GM23338 (cell line): ENCODE data around the gene ZDHHC17. TPM values are rescaled to one million over a fixed set of nuclear protein-coding genes. Genes with fewer than 3 reads are reported as not detected.
A peak's percentile ranks its signal among the peaks of the same experiment; 100 is the strongest.

Experiments used
- ATAC-seq: fragments of 200-7000 bp; cut with Tn5 transposase; 3 replicates; pipeline ENCODE4 v1.9.1; 2020
- DNase-seq: peaks from one replicate; pipeline ENCODE4 v3.0.0-alpha.2; 2015; ENCODE audit warnings: low spot score
- H2AFZ ChIP-seq: fragments of 200-600 bp; sonication (generic); 2 replicates; pipeline ENCODE4 v1.8.0; 2016; ENCODE audit warnings: antibody characterized with exemption, mild to moderate bottlenecking, moderate library complexity
- H3F3A ChIP-seq: fragments of 200-600 bp; sonication (generic); replicated peaks from 2 replicates; pipeline ENCODE4 v1.8.0; 2017; ENCODE audit warnings: antibody characterized with exemption, mixed run types, low read depth
- H3K27ac ChIP-seq: fragments of 200-600 bp; sonication (generic); 2 replicates; pipeline ENCODE4 v1.6.1; 2016; ENCODE audit warnings: low read depth
- H3K27me3 ChIP-seq: fragments of 200-600 bp; sonication (generic); 2 replicates; pipeline ENCODE4 v1.8.0; 2016; ENCODE audit warnings: mild to moderate bottlenecking, mixed run types, moderate library complexity; ENCODE audit not compliant: insufficient read depth
- H3K36me3 ChIP-seq: fragments of 200-600 bp; sonication (generic); 2 replicates; pipeline ENCODE4 v1.8.0; 2016; ENCODE audit warnings: mild to moderate bottlenecking; ENCODE audit not compliant: insufficient read depth
- H3K4me1 ChIP-seq: fragments of 200-600 bp; sonication (generic); 2 replicates; pipeline ENCODE4 v1.8.0; 2016; ENCODE audit warnings: mild to moderate bottlenecking, moderate library complexity; ENCODE audit not compliant: insufficient read depth
- H3K4me2 ChIP-seq: fragments of 200-600 bp; sonication (generic); 2 replicates; pipeline ENCODE4 v1.7.1; 2017; ENCODE audit warnings: mixed run types
- H3K4me3 ChIP-seq: fragments of 200-600 bp; sonication (generic); 2 replicates; pipeline ENCODE4 v1.6.1; 2016; ENCODE audit warnings: mixed run types
- H3K79me2 ChIP-seq: fragments of 200-600 bp; sonication (generic); replicated peaks from 2 replicates; pipeline ENCODE4 v1.8.0; 2017; ENCODE audit warnings: mild to moderate bottlenecking; ENCODE audit not compliant: insufficient read depth
- H3K9me2 ChIP-seq: fragments of 200-600 bp; sonication (generic); 2 replicates; pipeline ENCODE4 v1.8.0; 2017; ENCODE audit not compliant: insufficient read depth
- H4K20me1 ChIP-seq: fragments of 200-600 bp; sonication (generic); replicated peaks from 2 replicates; pipeline ENCODE4 v1.8.0; 2017; ENCODE audit warnings: mild to moderate bottlenecking; ENCODE audit not compliant: insufficient read depth
- H3K27ac Mint-ChIP-seq: 2 replicates; pipeline ENCODE4 v1.8.0; 2020; ENCODE audit warnings: inconsistent platforms, mild to moderate bottlenecking, moderate library complexity, mixed read lengths
- H3K27me3 Mint-ChIP-seq: 3 replicates; pipeline ENCODE4 v1.8.0; 2022; ENCODE audit warnings: low read depth, mild to moderate bottlenecking, moderate library complexity, mixed read lengths, inconsistent platforms; ENCODE audit not compliant: insufficient read depth, poor library complexity
- H3K36me3 Mint-ChIP-seq: 3 replicates; pipeline ENCODE4 v1.8.0; 2021; ENCODE audit warnings: low read depth, mild to moderate bottlenecking, inconsistent platforms, moderate library complexity, mixed read lengths
- H3K4me1 Mint-ChIP-seq: 3 replicates; pipeline ENCODE4 v1.8.0; 2020; ENCODE audit warnings: mild to moderate bottlenecking, inconsistent platforms, mixed read lengths
- H3K4me3 Mint-ChIP-seq: 3 replicates; pipeline ENCODE4 v1.8.0; 2021; ENCODE audit warnings: moderate library complexity, mild to moderate bottlenecking, inconsistent platforms, mixed read lengths
- H3K9me3 Mint-ChIP-seq: 3 replicates; pipeline ENCODE4 v1.8.0; 2020; ENCODE audit warnings: moderate library complexity, mild to moderate bottlenecking, inconsistent platforms, mixed read lengths
- CREB1 ChIP-seq: fragments of 250-450 bp; sonication (Bioruptor Pico); IDR thresholded peaks from 2 replicates; pipeline ENCODE4 v1.5.0; 2020; ENCODE audit warnings: low read depth, mild to moderate bottlenecking, moderate library complexity
- JUNB ChIP-seq: IDR thresholded peaks from one replicate; pipeline ENCODE4 v1.6.1; 2016; ENCODE audit warnings: antibody characterized with exemption; ENCODE audit not compliant: unreplicated experiment
- REST ChIP-seq: IDR thresholded peaks from one replicate; pipeline ENCODE4 v1.6.1; 2018; ENCODE audit warnings: antibody characterized with exemption; ENCODE audit not compliant: unreplicated experiment
- ZNF462 ChIP-seq: fragments of 250-450 bp; sonication (Bioruptor Pico); IDR thresholded peaks from 2 replicates; pipeline ENCODE4 v1.5.0; 2020; ENCODE audit warnings: mild to moderate bottlenecking, moderate library complexity
- polyA plus RNA-seq: library from polyadenylated mRNA; unstranded; fragments of >200 nt; fragmentation: Nextera tagmentation; extraction: Ambion mirVana; gene quantifications from 2 replicates; pipeline ENCODE4 v1.2.1, GENCODE V29; 2016
- total RNA-seq: library from RNA; depleted of rRNA; stranded (reverse); fragments of >200 nt; shearing (Covaris generic); gene quantifications from 2 replicates; pipeline ENCODE4 v1.2.3, GENCODE V29; 2014
- TF ChIP-seq, protein P1 (sequence below), 2 experiments: fragments of 200-600 bp in 1 of 2; sonication (generic) in 1 of 2; conservative IDR thresholded peaks; 2 replicates each; pipeline versions ENCODE4 v1.5.1 to v1.6.1; 2016 to 2017; ENCODE audit warnings: antibody characterized with exemption in 2 of 2, low read depth in 2 of 2, mild to moderate bottlenecking in 2 of 2, moderate library complexity in 1 of 2
- TF ChIP-seq, protein P2 (sequence below): IDR thresholded peaks from 2 replicates; pipeline ENCODE4 v1.6.1; 2016; ENCODE audit warnings: antibody characterized with exemption

The ZDHHC17 gene
- total and polyA plus RNA-seq, 2 experiments from 2014 or later, result 15.7 to 43.5 TPM

GRCh38 chr12:76864791-76865400 lies 101.0 kb downstream of the ZDHHC17 start:
- no peak for DNase-seq
- TF ChIP-seq CREB1 (CRISPR knock-in tag) (no peak), ZNF462 (no peak), JUNB (no peak), REST (no peak)
- TF ChIP-seq, protein P1, sequence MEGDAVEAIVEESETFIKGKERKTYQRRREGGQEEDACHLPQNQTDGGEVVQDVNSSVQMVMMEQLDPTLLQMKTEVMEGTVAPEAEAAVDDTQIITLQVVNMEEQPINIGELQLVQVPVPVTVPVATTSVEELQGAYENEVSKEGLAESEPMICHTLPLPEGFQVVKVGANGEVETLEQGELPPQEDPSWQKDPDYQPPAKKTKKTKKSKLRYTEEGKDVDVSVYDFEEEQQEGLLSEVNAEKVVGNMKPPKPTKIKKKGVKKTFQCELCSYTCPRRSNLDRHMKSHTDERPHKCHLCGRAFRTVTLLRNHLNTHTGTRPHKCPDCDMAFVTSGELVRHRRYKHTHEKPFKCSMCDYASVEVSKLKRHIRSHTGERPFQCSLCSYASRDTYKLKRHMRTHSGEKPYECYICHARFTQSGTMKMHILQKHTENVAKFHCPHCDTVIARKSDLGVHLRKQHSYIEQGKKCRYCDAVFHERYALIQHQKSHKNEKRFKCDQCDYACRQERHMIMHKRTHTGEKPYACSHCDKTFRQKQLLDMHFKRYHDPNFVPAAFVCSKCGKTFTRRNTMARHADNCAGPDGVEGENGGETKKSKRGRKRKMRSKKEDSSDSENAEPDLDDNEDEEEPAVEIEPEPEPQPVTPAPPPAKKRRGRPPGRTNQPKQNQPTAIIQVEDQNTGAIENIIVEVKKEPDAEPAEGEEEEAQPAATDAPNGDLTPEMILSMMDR (conservative IDR thresholded peaks at IDR 0.05; ENCODE audit: low read depth in 2 of 2), result no peak
- TF ChIP-seq, protein P2, sequence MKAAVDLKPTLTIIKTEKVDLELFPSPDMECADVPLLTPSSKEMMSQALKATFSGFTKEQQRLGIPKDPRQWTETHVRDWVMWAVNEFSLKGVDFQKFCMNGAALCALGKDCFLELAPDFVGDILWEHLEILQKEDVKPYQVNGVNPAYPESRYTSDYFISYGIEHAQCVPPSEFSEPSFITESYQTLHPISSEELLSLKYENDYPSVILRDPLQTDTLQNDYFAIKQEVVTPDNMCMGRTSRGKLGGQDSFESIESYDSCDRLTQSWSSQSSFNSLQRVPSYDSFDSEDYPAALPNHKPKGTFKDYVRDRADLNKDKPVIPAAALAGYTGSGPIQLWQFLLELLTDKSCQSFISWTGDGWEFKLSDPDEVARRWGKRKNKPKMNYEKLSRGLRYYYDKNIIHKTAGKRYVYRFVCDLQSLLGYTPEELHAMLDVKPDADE, result no peak
- Mint-ChIP-seq H3K27me3 (peaks cover 4% of the 10 kb centered on the region), H3K36me3 (peaks cover 39% of the 10 kb centered on the region), H3K27ac (no peak overlapping the region), H3K9me3 (no peaks in the 10 kb centered on the region), H3K4me1 (peaks cover 39% of the 10 kb centered on the region), H3K4me3 (no peak overlapping the region)
- Histone ChIP-seq H3K9me2 (no peaks in the 10 kb centered on the region), H3K27me3 (no peaks in the 10 kb centered on the region), H3K4me2 (no peak overlapping the region), H3F3A (no peaks in the 10 kb centered on the region; the same call in 1 of the 2 replicates), H3K36me3 (peaks cover 4% of the 10 kb centered on the region; the same call in 1 of the 2 replicates), H4K20me1 (0 out of 2 replicates have a peak, but pooled peaks cover 5% of the 10 kb centered on the region), H3K4me1 (peaks cover 29% of the 10 kb centered on the region), H3K79me2 (peaks cover 34% of the 10 kb centered on the region), H3K27ac (0 out of 2 replicates have a peak overlapping the region, but pooled peaks have one; percentile 35), H2AFZ (no peak overlapping the region), H3K4me3 (no peak overlapping the region)
- ATAC-seq, result no peak
